GM18858 (cell line): ENCODE data around the gene PLXNA4.

Source experiments
- ATAC-seq: cut with Tn5 transposase; IDR thresholded peaks from one replicate; pipeline ENCODE4 v1.9.1; 2021; ENCODE audit not compliant: unreplicated experiment

The PLXNA4 gene

DNA sequence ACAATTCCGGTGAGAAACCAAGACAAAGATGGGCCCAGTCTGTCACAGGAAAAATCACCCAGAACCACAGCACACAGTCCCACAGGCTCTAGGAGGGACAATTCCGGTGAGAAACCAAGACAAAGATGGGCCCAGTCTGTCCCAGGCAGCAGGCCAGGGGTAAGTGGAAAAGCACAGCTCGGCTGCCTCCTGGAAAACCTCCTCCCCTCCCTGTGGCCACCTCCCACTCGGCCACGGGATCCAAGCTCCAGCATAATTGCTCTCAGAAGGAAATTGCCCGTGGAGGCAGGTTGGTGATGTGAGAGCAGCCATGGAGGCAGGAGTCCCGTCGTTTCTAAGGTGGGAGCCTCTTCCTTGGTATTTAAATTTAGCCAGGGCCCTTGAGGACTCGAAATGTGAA is 95.7 kb downstream of the PLXNA4 start:
- ATAC-seq, result no peak

DNA sequence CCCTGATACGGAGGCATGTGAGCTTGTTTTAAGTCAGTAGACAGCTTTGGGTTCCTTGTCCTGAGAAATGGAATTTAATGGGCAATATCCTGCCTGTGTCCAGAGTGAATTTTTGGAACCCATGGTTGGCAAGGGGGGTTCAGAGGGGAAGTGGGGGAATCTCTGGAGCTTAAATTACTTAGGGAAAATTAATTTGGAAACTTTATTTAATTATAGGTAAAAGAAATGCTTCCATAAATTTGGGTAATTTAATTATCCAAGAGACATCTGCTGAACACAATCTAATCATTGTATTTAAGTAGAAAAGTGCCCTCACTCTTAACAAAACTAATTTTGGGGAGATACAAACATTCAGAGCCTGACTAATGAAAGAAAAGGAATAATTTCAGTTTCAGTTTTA is 99.7 kb downstream of the PLXNA4 start:
- no peak for ATAC-seq

DNA sequence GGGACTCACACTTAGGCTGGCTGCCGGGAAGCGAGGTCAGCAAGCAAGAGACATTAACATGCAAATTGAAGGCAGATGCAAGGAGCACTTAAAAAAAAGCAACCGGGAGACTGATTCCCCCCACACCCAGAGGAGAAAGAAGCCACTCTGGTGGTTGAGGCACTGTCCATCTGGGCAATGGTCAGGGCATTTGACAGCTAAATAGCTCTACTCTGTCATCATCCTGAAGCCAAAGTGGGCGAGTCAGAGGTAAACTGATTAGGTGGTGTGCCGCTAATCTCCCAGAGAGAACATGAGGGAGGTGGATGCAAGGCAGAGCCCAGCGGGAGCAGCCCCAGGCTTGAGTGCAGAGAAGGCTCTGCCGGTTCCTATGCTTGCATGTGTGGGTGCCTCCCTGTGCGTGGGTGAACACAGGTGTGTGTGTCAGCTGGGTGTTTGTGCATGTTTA is 100.6 kb downstream of the PLXNA4 start:
- no peak for ATAC-seq

- no peak for ATAC-seq
Observed at GRCh38 chr7:132475037-132475668, 101.1 kb downstream of the PLXNA4 start.

DNA sequence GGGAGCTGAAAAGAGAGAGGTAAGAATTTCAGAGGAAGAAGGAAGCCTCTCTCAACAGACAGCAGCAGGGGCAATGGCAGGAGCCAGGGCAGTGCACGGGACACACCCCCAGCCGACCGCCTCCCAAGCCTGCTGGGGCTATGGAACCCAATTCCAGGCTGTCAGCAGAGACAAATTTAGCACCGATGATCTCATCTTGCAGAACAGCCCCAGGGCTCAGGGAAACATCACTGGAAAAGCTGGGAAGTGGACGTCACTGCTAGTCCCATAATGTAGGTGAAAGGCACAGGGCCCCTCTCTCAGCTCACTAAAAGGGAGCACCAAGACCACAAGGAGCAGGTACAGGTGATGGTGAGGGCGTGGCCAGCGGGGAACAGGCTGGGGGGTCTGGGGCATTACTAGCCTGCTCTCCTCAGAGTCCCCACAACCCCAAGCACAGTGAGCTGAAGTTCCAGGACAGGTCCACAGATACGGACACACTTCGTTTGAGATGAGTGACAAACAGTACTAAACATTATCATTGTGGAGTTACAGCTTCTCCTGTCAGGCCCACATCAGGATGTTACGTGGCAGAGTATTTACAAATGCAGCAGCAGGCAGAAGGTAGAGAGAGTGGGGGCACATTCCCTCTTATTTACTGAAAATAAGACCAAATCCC is 103.7 kb downstream of the PLXNA4 start:
- no peak for ATAC-seq

- ATAC-seq, result no peak
Observed at GRCh38 chr7:132471515-132471914, 104.8 kb downstream of the PLXNA4 start.

DNA sequence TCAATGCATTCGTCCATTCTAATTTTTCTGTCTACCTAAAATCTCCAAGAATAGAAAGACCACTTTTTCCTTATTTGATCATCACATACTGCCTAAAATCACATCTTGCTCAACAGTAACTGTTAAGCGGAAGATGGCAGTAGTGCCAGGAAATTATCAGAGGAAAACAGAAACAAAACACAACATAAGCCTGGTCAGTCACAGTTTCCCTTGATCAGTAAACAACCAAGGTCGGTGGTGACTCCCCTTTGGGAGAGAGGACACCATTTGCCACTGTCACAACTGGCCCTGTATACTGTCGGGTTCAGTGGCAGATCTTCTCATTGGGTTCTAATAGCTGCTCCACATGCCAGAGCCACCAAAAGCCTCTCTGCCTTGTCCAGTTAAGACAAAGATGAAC is 106.6 kb downstream of the PLXNA4 start:
- no peak for ATAC-seq

GRCh38 chr7:132469264-132469663 is 107.0 kb downstream of the PLXNA4 start:
- ATAC-seq, result no peak

DNA sequence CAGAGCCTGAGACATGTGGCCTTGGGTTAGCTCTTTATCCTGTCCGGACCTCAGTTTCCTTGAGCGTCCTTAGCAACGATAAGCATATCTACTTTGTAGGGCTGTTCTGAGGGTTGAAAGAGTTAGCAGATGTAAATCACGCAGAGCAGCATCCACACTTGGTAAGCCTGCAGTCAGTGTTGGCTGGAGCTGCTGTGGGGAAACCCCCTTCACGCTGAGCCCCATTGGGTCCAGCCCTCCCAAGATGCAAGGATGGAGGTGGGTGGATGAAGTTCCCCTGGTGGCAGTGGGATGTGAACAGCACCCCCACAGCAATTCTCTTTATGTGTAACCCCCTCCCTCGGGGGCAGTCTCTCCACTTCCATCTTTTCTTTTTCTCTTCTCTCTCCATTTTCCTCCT is 109.9 kb downstream of the PLXNA4 start:
- ATAC-seq, result no peak

DNA sequence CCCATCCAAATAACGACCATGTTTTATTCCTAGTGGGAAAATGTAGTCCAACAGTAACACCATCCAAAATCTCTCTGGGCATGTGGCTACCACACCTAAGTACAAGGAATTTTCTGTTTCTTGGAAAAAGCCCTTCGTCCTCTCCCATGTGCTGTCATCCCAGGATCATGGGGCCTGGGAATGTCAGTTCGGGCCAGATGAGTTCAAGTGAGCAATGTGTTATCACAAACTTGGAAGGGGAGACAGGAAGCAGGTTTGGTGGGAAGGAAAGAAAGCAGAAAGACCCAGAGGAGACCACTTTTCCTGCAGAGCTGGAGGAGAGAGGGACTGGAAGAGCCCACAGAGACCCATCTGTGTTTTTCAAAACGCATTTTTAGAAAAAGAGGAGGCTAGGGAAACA is 110.8 kb downstream of the PLXNA4 start:
- ATAC-seq, result no peak

GRCh38 chr7:132464740-132465139 is 111.5 kb downstream of the PLXNA4 start:
- no peak for ATAC-seq

- ATAC-seq, result no peak
Observed at GRCh38 chr7:132463922-132464321, 112.3 kb downstream of the PLXNA4 start.

GRCh38 chr7:132462478-132462877 is 113.8 kb downstream of the PLXNA4 start:
- no peak for ATAC-seq

GRCh38 chr7:132461032-132461592 is 115.2 kb downstream of the PLXNA4 start:
- ATAC-seq, result no peak

- ATAC-seq, result no peak
Observed at GRCh38 chr7:132458729-132459128, 117.5 kb downstream of the PLXNA4 start.

DNA sequence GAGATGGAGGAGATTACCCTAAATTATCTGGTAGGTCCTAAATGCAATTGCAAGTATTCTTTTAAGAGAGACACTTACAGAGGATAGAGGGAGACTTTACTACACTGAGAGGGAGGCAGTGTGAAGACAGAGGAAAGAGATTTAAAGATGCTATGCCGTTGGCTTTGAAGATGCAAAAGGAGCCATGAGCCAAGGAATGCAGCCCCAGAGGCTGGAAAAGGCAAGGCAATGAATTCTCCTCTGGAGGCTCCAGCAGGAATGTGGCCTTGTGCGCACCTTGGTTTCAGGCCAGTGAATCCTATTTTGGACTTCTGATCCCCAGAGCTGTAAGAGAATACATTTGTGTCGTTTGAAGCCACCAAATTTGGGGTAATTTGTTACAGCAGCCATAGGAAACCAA is 118.6 kb downstream of the PLXNA4 start:
- ATAC-seq, result no peak

DNA sequence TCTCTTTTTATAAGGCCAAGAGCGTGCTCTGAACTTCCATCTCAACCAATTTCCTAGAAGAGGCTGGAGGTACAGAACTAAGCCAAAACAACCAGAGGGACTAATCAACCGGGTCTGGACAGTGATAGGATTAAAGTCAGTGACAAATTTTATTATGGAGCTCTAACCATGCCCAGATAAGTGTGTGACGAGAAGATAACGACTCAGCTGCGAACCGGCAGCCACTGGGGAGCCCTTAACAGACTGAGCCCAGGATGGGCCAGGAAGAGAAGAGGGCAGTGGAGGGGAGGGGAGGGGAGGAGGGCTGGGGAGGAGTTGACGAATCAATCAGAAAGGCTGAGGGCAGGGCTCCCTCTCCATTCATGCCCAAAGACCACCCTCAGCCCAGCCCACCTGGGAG is 119.9 kb downstream of the PLXNA4 start:
- ATAC-seq, result no peak

DNA sequence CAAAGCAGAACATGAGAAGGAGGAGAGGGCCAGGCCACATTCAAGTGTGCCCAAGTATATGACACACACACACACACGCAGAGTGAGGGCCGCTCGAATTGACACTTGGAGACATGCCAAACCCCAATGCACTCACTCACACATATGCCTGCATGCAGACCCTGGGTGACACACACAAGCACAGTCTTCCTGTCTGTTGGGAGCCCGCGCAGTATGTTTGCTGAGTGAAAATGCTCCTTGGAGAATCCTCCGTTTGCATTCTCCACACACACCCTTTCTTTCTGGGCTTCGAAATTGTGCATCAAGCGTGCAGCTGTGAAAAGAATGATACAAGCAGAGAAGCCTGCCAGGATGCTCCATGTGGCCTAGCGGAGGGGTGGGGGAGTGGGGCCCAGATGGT is 120.9 kb downstream of the PLXNA4 start:
- no peak for ATAC-seq

DNA sequence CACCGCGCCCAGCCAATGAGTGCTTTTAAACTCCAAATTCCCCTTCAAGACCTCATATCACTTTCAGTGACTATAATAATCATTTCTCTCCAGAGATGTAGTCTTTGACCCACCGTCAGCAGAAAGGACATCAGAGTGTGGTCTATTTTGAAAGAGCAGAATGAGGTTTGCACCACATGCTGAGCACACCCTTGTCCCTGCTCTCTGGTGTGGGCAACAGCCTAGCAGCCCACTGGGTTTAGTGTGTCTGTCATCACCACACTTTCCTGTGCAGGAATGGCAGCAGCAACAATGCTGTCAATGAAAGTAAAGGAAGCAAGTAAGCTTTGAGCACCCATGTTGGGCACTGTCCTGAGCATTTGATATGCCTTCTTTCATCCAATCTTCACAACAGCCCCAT is 122.4 kb downstream of the PLXNA4 start:
- no peak for ATAC-seq

DNA sequence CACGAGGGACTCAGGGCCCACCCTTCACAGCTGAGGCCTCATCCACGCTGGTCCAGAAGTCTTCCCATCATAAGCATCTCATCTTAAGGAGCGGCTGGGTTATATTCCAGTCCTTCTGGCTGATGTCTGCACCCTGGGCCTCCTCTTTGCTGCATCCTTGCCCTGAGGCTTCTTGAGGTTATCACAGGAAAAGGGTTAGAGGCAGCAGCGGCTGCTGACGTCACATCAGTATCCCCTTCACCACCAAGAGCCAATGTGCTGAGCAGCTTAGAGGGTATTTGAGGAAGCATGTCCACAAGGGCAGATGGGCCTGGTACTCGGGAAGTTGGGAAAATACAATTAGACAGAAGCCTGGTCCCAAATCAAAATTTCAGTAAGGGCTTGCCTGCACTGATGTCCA is 125.1 kb downstream of the PLXNA4 start:
- no peak for ATAC-seq

GRCh38 chr7:132450696-132451095 is 125.6 kb downstream of the PLXNA4 start:
- ATAC-seq, result no peak

DNA sequence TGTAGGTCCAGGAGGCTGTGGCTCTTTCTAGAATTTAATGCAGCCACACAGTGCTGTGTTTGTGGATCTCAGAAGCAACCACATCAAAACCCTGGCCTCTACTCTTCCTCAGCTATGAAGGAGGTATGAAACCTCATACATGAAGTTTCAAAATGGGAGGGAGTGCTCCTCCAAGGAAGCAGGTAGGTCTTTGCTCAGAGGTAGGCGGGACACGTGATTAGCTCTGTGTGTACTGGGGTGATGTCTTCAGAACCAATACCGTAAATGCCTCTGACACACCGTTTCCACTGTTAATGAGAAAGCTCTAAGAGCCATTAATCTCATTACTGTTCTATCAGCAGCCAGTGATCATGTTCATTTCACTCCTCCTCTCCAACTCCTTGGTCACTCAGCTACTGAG is 126.1 kb downstream of the PLXNA4 start:
- ATAC-seq, result no peak
